ENCODE measurements around the gene BCORL1. TPM values are rescaled to one million over a fixed set of nuclear protein-coding genes. Genes with fewer than 3 reads are reported as not detected.
A peak's percentile ranks its signal among the peaks of the same experiment; 100 is the strongest.

The BCORL1 gene
- total RNA-seq, 4 donors from 2014 or later: 5.9 to 11.0 (median 7.9) TPM

GRCh38 chrX:130028196-130028595 is 45.8 kb downstream of the BCORL1 start:
- TF ChIP-seq CTCF (IDR thresholded peaks at IDR 0.05) (peak; percentile 57 to 63), POLR2AphosphoS5 (IDR thresholded peaks at IDR 0.05) (no peak)
- Histone ChIP-seq H3K4me1 (peaks cover 8% of the 10 kb centered on the region), H3K9me3 (no peaks in the 10 kb centered on the region), H3K4me3 (no peak overlapping the region), H3K27ac (no peak overlapping the region), H3K36me3 (peaks cover 28% of the 10 kb centered on the region), H3K27me3 (no peaks in the 10 kb centered on the region)
- no peak for DNase-seq (ENCODE audit: low spot score in 2 of 2)
- 56% methylated on average over 5 of the region's 5 CpGs for WGBS

- no peak overlapping the region for H3K4me3 ChIP-seq
- H3K4me1 ChIP-seq: no peaks in the 10 kb centered on the region
- H3K9me3 ChIP-seq: no peaks in the 10 kb centered on the region
- 100% methylated on average over 1 of the region's 4 CpGs for WGBS
- no peak for DNase-seq (ENCODE audit: low spot score in 2 of 2)
- no peak overlapping the region for H3K27ac ChIP-seq
- TF ChIP-seq POLR2A (IDR thresholded peaks at IDR 0.05) (no peak), EP300 (IDR thresholded peaks at IDR 0.05) (no peak), CTCF (IDR thresholded peaks at IDR 0.05) (no peak), POLR2AphosphoS5 (IDR thresholded peaks at IDR 0.05) (no peak)
- no peaks in the 10 kb centered on the region for H3K27me3 ChIP-seq
- H3K36me3 ChIP-seq: peaks cover 29% of the 10 kb centered on the region
Measured at GRCh38 chrX:130030826-130031225, 48.4 kb downstream of the BCORL1 start.

- no peaks in the 10 kb centered on the region for H3K27me3 ChIP-seq
- no peak for DNase-seq (ENCODE audit: low spot score in 2 of 2)
- no peaks in the 10 kb centered on the region for H3K9me3 ChIP-seq
- H3K4me3 ChIP-seq: no peak overlapping the region
- TF ChIP-seq POLR2AphosphoS5 (IDR thresholded peaks at IDR 0.05) (no peak), POLR2A (IDR thresholded peaks at IDR 0.05) (no peak), CTCF (IDR thresholded peaks at IDR 0.05) (no peak), EP300 (IDR thresholded peaks at IDR 0.05) (no peak)
- peaks cover 33% of the 10 kb centered on the region for H3K36me3 ChIP-seq
- 85% methylated on average over 3 of the region's 3 CpGs for WGBS
- H3K27ac ChIP-seq: no peak overlapping the region
- H3K4me1 ChIP-seq: no peaks in the 10 kb centered on the region
Measured at GRCh38 chrX:130032552-130032951, 50.1 kb downstream of the BCORL1 start.

- H3K27me3 ChIP-seq: no peaks in the 10 kb centered on the region
- no peak for DNase-seq (ENCODE audit: low spot score in 2 of 2)
- WGBS: 81% methylated on average over 7 of the region's 7 CpGs
- H3K9me3 ChIP-seq: no peaks in the 10 kb centered on the region
- no peak overlapping the region for H3K4me3 ChIP-seq
- no peak overlapping the region for H3K27ac ChIP-seq
- H3K4me1 ChIP-seq: no peaks in the 10 kb centered on the region
- no peak for TF ChIP-seq POLR2A (IDR thresholded peaks at IDR 0.05)
- TF ChIP-seq CTCF (IDR thresholded peaks at IDR 0.05): no peak
- no peak for TF ChIP-seq EP300 (IDR thresholded peaks at IDR 0.05)
- TF ChIP-seq POLR2AphosphoS5 (IDR thresholded peaks at IDR 0.05): no peak
- H3K36me3 ChIP-seq: peaks cover 50% of the 10 kb centered on the region
Measured at GRCh38 chrX:130034178-130034577, 51.7 kb downstream of the BCORL1 start.

GRCh38 chrX:130039847-130040246 is 57.4 kb downstream of the BCORL1 start:
- no peaks in the 10 kb centered on the region for H3K9me3 ChIP-seq
- no peak for DNase-seq (ENCODE audit: low spot score in 2 of 2)
- WGBS: 100% methylated on average over 2 of the region's 2 CpGs
- no peak overlapping the region for H3K27ac ChIP-seq
- TF ChIP-seq CTCF (IDR thresholded peaks at IDR 0.05) (no peak), POLR2A (IDR thresholded peaks at IDR 0.05) (no peak), EP300 (IDR thresholded peaks at IDR 0.05) (no peak), POLR2AphosphoS5 (IDR thresholded peaks at IDR 0.05) (no peak)
- H3K27me3 ChIP-seq: no peaks in the 10 kb centered on the region
- no peaks in the 10 kb centered on the region for H3K4me1 ChIP-seq
- peaks cover 43% of the 10 kb centered on the region for H3K36me3 ChIP-seq
- H3K4me3 ChIP-seq: no peak overlapping the region
